HL-60 (cell line): ENCODE data around the gene ADD3.

Experiments used
- DNase-seq, 2 experiments: peaks; one replicate each; pipeline ENCODE4 v3.0.0-alpha.2; 2010 to 2020; ENCODE audit warnings: low read depth in 1 of 2, low spot score in 1 of 2
- H3K27ac ChIP-seq: fragments of 250-450 bp; sonication (Bioruptor Pico); replicated peaks from 2 replicates; pipeline ENCODE4 v1.5.1; 2020; ENCODE audit warnings: mild to moderate bottlenecking, moderate library complexity
- H3K27me3 ChIP-seq: fragments of 250-450 bp; sonication (Bioruptor Pico); 2 replicates; pipeline ENCODE4 v1.5.1; 2021; ENCODE audit warnings: mild to moderate bottlenecking, moderate library complexity; ENCODE audit not compliant: insufficient read depth, poor library complexity, severe bottlenecking
- H3K4me3 ChIP-seq: replicated peaks from 2 replicates; pipeline ENCODE4 v1.5.1; 2011; ENCODE audit warnings: mild to moderate bottlenecking, control low read depth, low read length; ENCODE audit not compliant: insufficient read depth
- CTCF ChIP-seq: IDR thresholded peaks from one replicate; pipeline ENCODE4 v1.5.1; 2011; ENCODE audit warnings: low read length, control low read depth, inconsistent platforms; ENCODE audit not compliant: insufficient read depth
- GABPA ChIP-seq: IDR thresholded peaks from 2 replicates; pipeline ENCODE4 v1.6.1; 2012; ENCODE audit warnings: low read depth
- POLR2AphosphoS5 ChIP-seq: IDR thresholded peaks from 2 replicates; pipeline ENCODE4 v1.6.1; 2012; ENCODE audit warnings: low read depth
- REST ChIP-seq: IDR thresholded peaks from 2 replicates; pipeline ENCODE4 v1.6.1; 2012; ENCODE audit warnings: low read depth; ENCODE audit not compliant: insufficient replicate concordance
- SPI1 ChIP-seq: IDR thresholded peaks from 2 replicates; pipeline ENCODE4 v1.6.1; 2012; ENCODE audit warnings: low read depth, mild to moderate bottlenecking, borderline replicate concordance

ADD3 gene

GRCh38 chr10:109995595-109995994 is 12.2 kb upstream of the ADD3 start:
- no peaks in the 10 kb centered on the region for H3K27me3 ChIP-seq
- H3K27ac ChIP-seq: no peak overlapping the region
- no peak for TF ChIP-seq POLR2AphosphoS5
- TF ChIP-seq REST: no peak
- TF ChIP-seq GABPA: no peak
- no peak for TF ChIP-seq SPI1
- no peak for TF ChIP-seq CTCF
- no peak overlapping the region for H3K4me3 ChIP-seq
- DNase-seq: no peak

GRCh38 chr10:109996225-109996624 is 11.6 kb upstream of the ADD3 start:
- no peak for DNase-seq

GRCh38 chr10:109996766-109997171 is 11.0 kb upstream of the ADD3 start:
- DNase-seq: no peak
- H3K27ac ChIP-seq: no peak overlapping the region
- no peak for TF ChIP-seq GABPA
- TF ChIP-seq REST: no peak
- TF ChIP-seq SPI1: no peak
- no peak for TF ChIP-seq CTCF
- TF ChIP-seq POLR2AphosphoS5: no peak
- H3K4me3 ChIP-seq: no peak overlapping the region
- H3K27me3 ChIP-seq: no peaks in the 10 kb centered on the region

More at GRCh38 chr10:109996225-109996624, 11.6 kb upstream of the ADD3 start:
- H3K4me3 ChIP-seq: no peak overlapping the region
- H3K27me3 ChIP-seq: no peaks in the 10 kb centered on the region
- TF ChIP-seq REST: no peak
- no peak for TF ChIP-seq GABPA
- TF ChIP-seq CTCF: no peak
- TF ChIP-seq SPI1: peak; percentile 32; the same call in 1 of the 2 replicates
- no peak overlapping the region for H3K27ac ChIP-seq
